OCI-LY7 (cell line): Measurements from ENCODE around the gene CYP4F11.

Experiments used
- CTCF ChIP-seq: fragments of 200-600 bp; sonication (generic); conservative IDR thresholded peaks from 2 replicates; pipeline ENCODE4 v1.5.1; 2014; ENCODE audit warnings: mild to moderate bottlenecking, antibody characterized with exemption, low read length, moderate library complexity, mixed read lengths
- EZH2phosphoT487 ChIP-seq: fragments of 200-600 bp; sonication (generic); IDR thresholded peaks from 2 replicates; pipeline ENCODE4 v1.6.1; 2018; ENCODE audit warnings: low read depth, borderline replicate concordance, mild to moderate bottlenecking, mixed run types, antibody characterized with exemption, low read length, moderate library complexity, mixed read lengths

- TF ChIP-seq CTCF: no peak
- no peak for TF ChIP-seq EZH2phosphoT487
Observed at GRCh38 chr19:15863272-15863671, 71.1 kb downstream of the CYP4F11 start.
